HL-60 (cell line): Measurements from ENCODE around the gene ICAM3.

Experiments used
- CTCF ChIP-seq: IDR thresholded peaks from one replicate; pipeline ENCODE4 v1.5.1; 2011; ENCODE audit warnings: low read length, control low read depth, inconsistent platforms; ENCODE audit not compliant: insufficient read depth
- POLR2AphosphoS5 ChIP-seq: IDR thresholded peaks from 2 replicates; pipeline ENCODE4 v1.6.1; 2012; ENCODE audit warnings: low read depth
- TF ChIP-seq, protein P1 (sequence below): IDR thresholded peaks from 2 replicates; pipeline ENCODE4 v1.6.1; 2012; ENCODE audit warnings: low read depth; ENCODE audit not compliant: insufficient replicate concordance

DNA sequence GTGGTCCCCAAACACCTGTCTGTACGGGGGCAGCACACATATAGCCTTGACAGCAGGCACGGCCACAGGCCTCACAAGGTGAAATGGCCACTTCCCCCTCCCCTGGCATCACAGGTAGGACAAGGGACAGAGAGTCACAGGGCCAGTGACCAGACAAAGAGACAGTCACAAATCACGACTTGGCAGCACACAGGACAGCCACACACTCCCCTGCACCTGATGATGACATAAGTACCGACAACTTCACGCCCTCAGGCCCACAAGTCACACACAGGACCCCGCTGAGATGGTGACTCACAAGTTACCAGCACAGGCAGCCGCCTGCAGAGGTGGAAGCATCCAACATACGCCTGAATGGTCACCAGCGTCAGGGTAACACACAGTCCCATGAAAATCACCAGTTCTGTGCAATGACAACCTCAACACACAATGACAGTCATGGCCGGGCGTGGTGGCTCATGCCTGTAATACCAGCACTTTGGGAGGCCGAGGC lies 24.4 kb upstream of the ICAM3 start:
- TF ChIP-seq CTCF (no peak), POLR2AphosphoS5 (no peak)
- TF ChIP-seq, protein P1, sequence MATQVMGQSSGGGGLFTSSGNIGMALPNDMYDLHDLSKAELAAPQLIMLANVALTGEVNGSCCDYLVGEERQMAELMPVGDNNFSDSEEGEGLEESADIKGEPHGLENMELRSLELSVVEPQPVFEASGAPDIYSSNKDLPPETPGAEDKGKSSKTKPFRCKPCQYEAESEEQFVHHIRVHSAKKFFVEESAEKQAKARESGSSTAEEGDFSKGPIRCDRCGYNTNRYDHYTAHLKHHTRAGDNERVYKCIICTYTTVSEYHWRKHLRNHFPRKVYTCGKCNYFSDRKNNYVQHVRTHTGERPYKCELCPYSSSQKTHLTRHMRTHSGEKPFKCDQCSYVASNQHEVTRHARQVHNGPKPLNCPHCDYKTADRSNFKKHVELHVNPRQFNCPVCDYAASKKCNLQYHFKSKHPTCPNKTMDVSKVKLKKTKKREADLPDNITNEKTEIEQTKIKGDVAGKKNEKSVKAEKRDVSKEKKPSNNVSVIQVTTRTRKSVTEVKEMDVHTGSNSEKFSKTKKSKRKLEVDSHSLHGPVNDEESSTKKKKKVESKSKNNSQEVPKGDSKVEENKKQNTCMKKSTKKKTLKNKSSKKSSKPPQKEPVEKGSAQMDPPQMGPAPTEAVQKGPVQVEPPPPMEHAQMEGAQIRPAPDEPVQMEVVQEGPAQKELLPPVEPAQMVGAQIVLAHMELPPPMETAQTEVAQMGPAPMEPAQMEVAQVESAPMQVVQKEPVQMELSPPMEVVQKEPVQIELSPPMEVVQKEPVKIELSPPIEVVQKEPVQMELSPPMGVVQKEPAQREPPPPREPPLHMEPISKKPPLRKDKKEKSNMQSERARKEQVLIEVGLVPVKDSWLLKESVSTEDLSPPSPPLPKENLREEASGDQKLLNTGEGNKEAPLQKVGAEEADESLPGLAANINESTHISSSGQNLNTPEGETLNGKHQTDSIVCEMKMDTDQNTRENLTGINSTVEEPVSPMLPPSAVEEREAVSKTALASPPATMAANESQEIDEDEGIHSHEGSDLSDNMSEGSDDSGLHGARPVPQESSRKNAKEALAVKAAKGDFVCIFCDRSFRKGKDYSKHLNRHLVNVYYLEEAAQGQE, result no peak
